HG03457 (cell line): ENCODE data around the gene PYCARD.

ENCODE experiments used
- ATAC-seq: cut with Tn5 transposase; IDR thresholded peaks from one replicate; pipeline ENCODE4 v1.9.1; 2021; ENCODE audit warnings: moderate number of reproducible peaks; ENCODE audit not compliant: unreplicated experiment

PYCARD gene

DNA sequence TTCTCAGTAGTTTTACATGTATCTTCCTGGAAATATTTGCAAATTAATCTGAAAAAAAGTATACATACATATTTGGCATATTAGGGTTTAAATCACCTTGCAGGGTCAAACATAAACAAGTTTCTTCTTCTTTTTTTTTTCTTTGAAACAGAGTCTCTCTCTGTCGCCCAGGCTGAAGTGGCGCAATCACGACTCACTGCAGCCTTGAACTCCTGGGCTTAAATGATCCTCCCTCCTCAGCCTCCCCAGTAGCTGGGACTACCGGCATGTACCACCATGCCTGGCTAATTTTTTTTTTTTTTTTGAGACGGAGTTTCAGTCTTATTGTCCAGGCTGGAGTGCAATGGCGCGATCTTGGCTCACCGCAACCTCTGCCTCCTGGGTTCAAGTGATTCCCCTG, 35.2 kb downstream of the PYCARD start:
- no peak for ATAC-seq

DNA sequence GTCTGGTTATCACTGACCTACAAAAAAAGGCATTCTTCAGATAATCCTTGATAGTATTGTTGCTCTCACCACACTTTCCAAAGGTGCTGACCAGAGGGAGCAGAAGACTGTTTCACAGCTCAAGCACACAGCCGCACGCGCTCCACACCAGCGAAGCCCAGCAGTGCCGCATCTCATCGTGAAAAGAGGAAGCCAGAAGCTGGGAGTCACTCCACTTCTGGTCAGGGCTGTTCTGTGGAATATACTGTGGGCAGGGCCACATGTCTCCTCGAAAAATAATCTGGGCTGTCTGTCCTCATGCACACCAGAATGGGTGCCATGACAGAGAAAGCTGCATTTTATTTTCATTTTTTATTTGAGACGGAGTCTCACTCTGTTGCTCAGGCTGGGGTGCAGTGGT, 45.4 kb downstream of the PYCARD start:
- no peak for ATAC-seq
